Measurements from ENCODE around the gene RIN3. TPM values are rescaled to one million over a fixed set of nuclear protein-coding genes. Genes with fewer than 3 reads are reported as not detected.

Gene RIN3
- total and polyA plus RNA-seq, 2 donors (not counting 3 experiments of a cell fraction or from before 2014, with no cell fraction given), result 5.1 to 20.8 TPM

GRCh38 chr14:92557544-92557912, 43.9 kb downstream of the RIN3 start:
- POLR2A ChIA-PET, result no interaction called here
- Histone ChIP-seq H3K36me3 (ENCODE audit: control insufficient read depth in 2 of 2, extremely low read depth in 1 of 2, insufficient read depth in 2 of 2, low read length in 2 of 2) (peaks cover 0 to 6% of the 10 kb centered on the region in 2 experiments), H2AFZ (ENCODE audit: low read depth, low read length) (no peak overlapping the region), H3K9ac (replicated peaks; ENCODE audit: extremely low read depth, insufficient read depth, low read length) (no peak overlapping the region), H3K27ac (ENCODE audit: insufficient read depth, low read depth, low read length) (no peak overlapping the region), H4K20me1 (replicated peaks; ENCODE audit: control insufficient read depth, extremely low read depth, insufficient read depth, low read length) (no peaks in the 10 kb centered on the region), H3K4me1 (ENCODE audit: control insufficient read depth, extremely low read depth, insufficient read depth, low read length) (no peaks in the 10 kb centered on the region), H3K79me2 (ENCODE audit: control insufficient read depth, insufficient read depth, low read length) (no peaks in the 10 kb centered on the region), H3K4me2 (ENCODE audit: insufficient read depth, low read length) (no peak overlapping the region), H3K4me3 (replicated peaks in 1 of 3; ENCODE audit: insufficient read depth in 1 of 3, low read depth in 1 of 3, low read length in 3 of 3) (no peak overlapping the region), H3K9me1 (replicated peaks; ENCODE audit: control insufficient read depth, extremely low read depth, insufficient read depth, low read length) (no peaks in the 10 kb centered on the region), H3K9me3 (replicated peaks; ENCODE audit: control insufficient read depth, insufficient read depth, low read length) (no peaks in the 10 kb centered on the region), H3K27me3 (ENCODE audit: control insufficient read depth in 2 of 2, insufficient read depth in 2 of 2, low read length in 2 of 2) (no peaks in the 10 kb centered on the region)
- CTCF ChIA-PET, result no interaction called here
- DNase-seq (ENCODE audit: low read depth, low spot score) (no peak), FAIRE-seq (no peak)
- dilution Hi-C loops (cut with MboI; ENCODE audit: extremely low pct_ligation_motif_present, low sequenced_read_pairs) (no loop called here), intact Hi-C loops (cut with micrococcal nuclease) (no loop called here)
- no peak for TF ChIP-seq CTCF (IDR thresholded peaks at IDR 0.05; ENCODE audit: extremely low read depth in 1 of 2, insufficient read depth in 1 of 2, low read depth in 1 of 2, low read length in 2 of 2)
- TF ChIP-seq EZH2 (IDR thresholded peaks at IDR 0.05; ENCODE audit: borderline replicate concordance, low read depth, low read length, severe bottlenecking), result no peak
- TF ChIP-seq POLR2AphosphoS5 (IDR thresholded peaks at IDR 0.05; ENCODE audit: insufficient read depth, low read depth, low read length), result no peak
- no TSS peak for BruUV-seq (replicated peaks)

- CTCF ChIA-PET, result no interaction called here
- no peaks in the 10 kb centered on the region for H3K4me1 ChIP-seq (ENCODE audit: control insufficient read depth, extremely low read depth, insufficient read depth, low read length)
- no peaks in the 10 kb centered on the region for H3K79me2 ChIP-seq (ENCODE audit: control insufficient read depth, insufficient read depth, low read length)
- TF ChIP-seq EZH2 (IDR thresholded peaks at IDR 0.05; ENCODE audit: borderline replicate concordance, low read depth, low read length, severe bottlenecking) (no peak), POLR2AphosphoS5 (IDR thresholded peaks at IDR 0.05; ENCODE audit: insufficient read depth, low read depth, low read length) (no peak), JUN (IDR thresholded peaks at IDR 0.05; ENCODE audit: borderline replicate concordance, insufficient read depth, insufficient read length, low read depth) (no peak), MYC (IDR thresholded peaks at IDR 0.05; ENCODE audit: low read depth, low read length) (no peak), CTCF (IDR thresholded peaks at IDR 0.05; ENCODE audit: extremely low read depth in 1 of 2, insufficient read depth in 1 of 2, low read depth in 1 of 2, low read length in 2 of 2) (no peak), GATA2 (IDR thresholded peaks at IDR 0.05; ENCODE audit: insufficient read depth, insufficient read length, low read depth, low read length) (no peak), FOS (IDR thresholded peaks at IDR 0.05; ENCODE audit: borderline replicate concordance, insufficient read depth, low read length) (no peak)
- BruUV-seq (replicated peaks), result no TSS peak
- DNase-seq (ENCODE audit: low read depth, low spot score), result no peak
- intact Hi-C loops (cut with micrococcal nuclease) (no loop called here), dilution Hi-C loops (cut with MboI; ENCODE audit: extremely low pct_ligation_motif_present, low sequenced_read_pairs) (no loop called here)
- H3K9ac ChIP-seq (replicated peaks; ENCODE audit: extremely low read depth, insufficient read depth, low read length), result no peak overlapping the region
- H3K9me1 ChIP-seq (replicated peaks; ENCODE audit: control insufficient read depth, extremely low read depth, insufficient read depth, low read length), result no peaks in the 10 kb centered on the region
- no peak overlapping the region for H3K27ac ChIP-seq (ENCODE audit: insufficient read depth, low read depth, low read length)
- peaks cover 0 to 6% of the 10 kb centered on the region in 2 experiments for H3K36me3 ChIP-seq (ENCODE audit: control insufficient read depth in 2 of 2, extremely low read depth in 1 of 2, insufficient read depth in 2 of 2, low read length in 2 of 2)
- POLR2A ChIA-PET, result no interaction called here
- H3K9me3 ChIP-seq (replicated peaks; ENCODE audit: control insufficient read depth, insufficient read depth, low read length), result no peaks in the 10 kb centered on the region
- no peaks in the 10 kb centered on the region for H4K20me1 ChIP-seq (replicated peaks; ENCODE audit: control insufficient read depth, extremely low read depth, insufficient read depth, low read length)
- H3K4me2 ChIP-seq (ENCODE audit: insufficient read depth, low read length), result no peak overlapping the region
- no peaks in the 10 kb centered on the region for H3K27me3 ChIP-seq (ENCODE audit: control insufficient read depth in 2 of 2, insufficient read depth in 2 of 2, low read length in 2 of 2)
- no peak overlapping the region for H3K4me3 ChIP-seq (replicated peaks in 1 of 3; ENCODE audit: insufficient read depth in 1 of 3, low read depth in 1 of 3, low read length in 3 of 3)
- no peak for FAIRE-seq
- no peak overlapping the region for H2AFZ ChIP-seq (ENCODE audit: low read depth, low read length)
Measured at GRCh38 chr14:92558319-92558718, 44.7 kb downstream of the RIN3 start.
